T follicular helper cell (primary cell): ENCODE data around the gene FAM200B.

ENCODE experiments used
- DNase-seq: peaks from one replicate; pipeline ENCODE4 v3.0.0-alpha.2; 2020; ENCODE audit warnings: low read depth

The FAM200B gene

GRCh38 chr4:15668566-15669435 lies 12.8 kb upstream of the FAM200B start:
- no peak for DNase-seq

- DNase-seq, result no peak
These were observed 11.1 kb upstream of the FAM200B start for GRCh38 chr4:15670576-15670975.

GRCh38 chr4:15672101-15672500 lies 9.5 kb upstream of the FAM200B start:
- DNase-seq, result no peak

GRCh38 chr4:15673337-15673736 lies 8.3 kb upstream of the FAM200B start:
- no peak for DNase-seq

- DNase-seq, result no peak
These were observed 7.6 kb upstream of the FAM200B start for GRCh38 chr4:15674046-15674445.

GRCh38 chr4:15674926-15675325 lies 6.7 kb upstream of the FAM200B start:
- no peak for DNase-seq

GRCh38 chr4:15675356-15675755 lies 6.3 kb upstream of the FAM200B start:
- DNase-seq, result no peak

- no peak for DNase-seq
These were observed 5.6 kb upstream of the FAM200B start for GRCh38 chr4:15676039-15676438.

- DNase-seq, result no peak
These were observed 4.7 kb upstream of the FAM200B start for GRCh38 chr4:15676899-15677298.

- no peak for DNase-seq
These were observed 4.1 kb upstream of the FAM200B start for GRCh38 chr4:15677507-15677988.

GRCh38 chr4:15681067-15681371 lies 608 bp upstream of the FAM200B start:
- DNase-seq, result no peak

GRCh38 chr4:15682242-15683142 lies 865 bp downstream of the FAM200B start:
- DNase-seq, result no peak

GRCh38 chr4:15683143-15683495 lies 1.5 kb downstream of the FAM200B start:
- DNase-seq, result no peak

- DNase-seq, result no peak
These were observed 2.9 kb downstream of the FAM200B start for GRCh38 chr4:15684498-15684897.

GRCh38 chr4:15688051-15688450 lies 6.4 kb downstream of the FAM200B start:
- DNase-seq, result no peak

- no peak for DNase-seq
These were observed 7.9 kb downstream of the FAM200B start for GRCh38 chr4:15689540-15689939.

- DNase-seq, result no peak
These were observed 8.6 kb downstream of the FAM200B start for GRCh38 chr4:15690020-15690809.

- DNase-seq, result no peak
These were observed 9.9 kb downstream of the FAM200B start for GRCh38 chr4:15691346-15692135.

- no peak for DNase-seq
These were observed 11.0 kb downstream of the FAM200B start for GRCh38 chr4:15692602-15693001.

GRCh38 chr4:15694431-15694830 lies 12.8 kb downstream of the FAM200B start:
- DNase-seq, result no peak

GRCh38 chr4:15695240-15695699 lies 13.6 kb downstream of the FAM200B start:
- no peak for DNase-seq
